H9 (cell line): Measurements from ENCODE around the gene LYPD6. TPM values are rescaled to one million over a fixed set of nuclear protein-coding genes. Genes with fewer than 3 reads are reported as not detected.

ENCODE experiments used
- DNase-seq: peaks from one replicate; pipeline ENCODE4 v3.0.0-alpha.2; 2017
- H2AFZ ChIP-seq: one replicate; pipeline ENCODE4 v1.6.1; 2013; ENCODE audit warnings: mild to moderate bottlenecking, low read length, control low read depth, moderate library complexity
- H2AK5ac ChIP-seq: 2 replicates; pipeline ENCODE4 v1.6.1; 2013; ENCODE audit warnings: low read length, control low read depth, mixed read lengths; ENCODE audit not compliant: insufficient read length
- H2BK120ac ChIP-seq: one replicate; pipeline ENCODE4 v1.6.1; 2013; ENCODE audit warnings: low read depth, mild to moderate bottlenecking, low read length, control low read depth, inconsistent platforms; ENCODE audit not compliant: poor library complexity, severe bottlenecking
- H2BK12ac ChIP-seq: 2 replicates; pipeline ENCODE4 v1.6.1; 2013; ENCODE audit warnings: low read length, control low read depth, mixed read lengths, low read depth; ENCODE audit not compliant: insufficient read length
- H2BK15ac ChIP-seq: 2 replicates; pipeline ENCODE4 v1.6.1; 2013; ENCODE audit warnings: low read depth, low read length, control low read depth
- H2BK20ac ChIP-seq: one replicate; pipeline ENCODE4 v1.6.1; 2013; ENCODE audit warnings: low read depth, mild to moderate bottlenecking, low read length, control low read depth, inconsistent platforms; ENCODE audit not compliant: poor library complexity, severe bottlenecking
- H2BK5ac ChIP-seq: 2 replicates; pipeline ENCODE4 v1.6.1; 2013; ENCODE audit warnings: low read length, control low read depth, mixed read lengths; ENCODE audit not compliant: insufficient read length
- H3K14ac ChIP-seq: 2 replicates; pipeline ENCODE4 v1.6.1; 2013; ENCODE audit warnings: low read length, control low read depth; ENCODE audit not compliant: insufficient read depth
- H3K18ac ChIP-seq: 2 replicates; pipeline ENCODE4 v1.6.1; 2013; ENCODE audit warnings: low read depth, mild to moderate bottlenecking, mixed read lengths, low read length, control low read depth; ENCODE audit not compliant: insufficient read length
- H3K23ac ChIP-seq: 2 replicates; pipeline ENCODE4 v1.6.1; 2013; ENCODE audit warnings: low read length, control low read depth, mixed read lengths, low read depth; ENCODE audit not compliant: insufficient read length
- H3K23me2 ChIP-seq: 2 replicates; pipeline ENCODE4 v1.6.1; 2013; ENCODE audit warnings: low read depth, mild to moderate bottlenecking, mixed read lengths, low read length, control low read depth; ENCODE audit not compliant: insufficient read length, poor library complexity, severe bottlenecking
- H3K27ac ChIP-seq: 2 replicates; pipeline ENCODE4 v1.5.1; 2013; ENCODE audit warnings: low read length, control low read depth, mixed read lengths, low read depth; ENCODE audit not compliant: insufficient read length
- H3K27me3 ChIP-seq: 2 replicates; pipeline ENCODE4 v1.6.1; 2013; ENCODE audit warnings: low read length, control low read depth, inconsistent platforms; ENCODE audit not compliant: insufficient read depth
- H3K4ac ChIP-seq: 2 replicates; pipeline ENCODE4 v1.6.1; 2013; ENCODE audit warnings: low read depth, mild to moderate bottlenecking, control low read depth, inconsistent platforms, low read length, moderate library complexity
- H3K4me1 ChIP-seq: 2 replicates; pipeline ENCODE4 v1.6.1; 2013; ENCODE audit warnings: low read length, control low read depth, inconsistent platforms; ENCODE audit not compliant: insufficient read depth
- H3K4me2 ChIP-seq: 2 replicates; pipeline ENCODE4 v1.6.1; 2013; ENCODE audit warnings: low read length, control low read depth, mixed read lengths; ENCODE audit not compliant: insufficient read length, insufficient read depth
- H3K56ac ChIP-seq: 2 replicates; pipeline ENCODE4 v1.6.1; 2013; ENCODE audit warnings: low read depth, mild to moderate bottlenecking, mixed read lengths, low read length, control low read depth; ENCODE audit not compliant: insufficient read length
- H3K79me1 ChIP-seq: 2 replicates; pipeline ENCODE4 v1.6.1; 2013; ENCODE audit warnings: low read depth, mild to moderate bottlenecking, moderate library complexity, low read length, control low read depth, inconsistent platforms; ENCODE audit not compliant: insufficient read depth, poor library complexity, severe bottlenecking
- H3K79me2 ChIP-seq: 2 replicates; pipeline ENCODE4 v1.6.1; 2013; ENCODE audit warnings: low read length, control low read depth, inconsistent platforms; ENCODE audit not compliant: insufficient read depth
- H3K9ac ChIP-seq: 2 replicates; pipeline ENCODE4 v1.6.1; 2013; ENCODE audit warnings: low read length, control low read depth, mixed read lengths; ENCODE audit not compliant: insufficient read length; ENCODE audit errors: extremely low read depth
- H3K9me3 ChIP-seq: one replicate; pipeline ENCODE4 v1.6.1; 2013; ENCODE audit warnings: low read depth, low read length, inconsistent platforms; ENCODE audit not compliant: control insufficient read depth
- H3T11ph ChIP-seq: one replicate; pipeline ENCODE4 v1.6.1; 2013; ENCODE audit warnings: mild to moderate bottlenecking, low read length, control low read depth, inconsistent platforms
- H4K20me1 ChIP-seq: one replicate; pipeline ENCODE4 v1.6.1; 2013; ENCODE audit not compliant: control insufficient read depth, insufficient read length, insufficient read depth
- H4K5ac ChIP-seq: 2 replicates; pipeline ENCODE4 v1.6.1; 2013; ENCODE audit warnings: low read depth, mild to moderate bottlenecking, mixed read lengths, low read length, control low read depth; ENCODE audit not compliant: insufficient read length
- H4K8ac ChIP-seq: replicated peaks from 2 replicates; pipeline ENCODE4 v1.6.1; 2013; ENCODE audit warnings: low read length, control low read depth, mixed read lengths, low read depth; ENCODE audit not compliant: insufficient read length
- H4K91ac ChIP-seq: 2 replicates; pipeline ENCODE4 v1.6.1; 2013; ENCODE audit warnings: low read depth, mild to moderate bottlenecking, moderate library complexity, mixed read lengths, low read length, control low read depth; ENCODE audit not compliant: insufficient read length
- H3K27ac Mint-ChIP-seq, 3 experiments: 2 replicates in 2 of 3; 3 replicates in 1 of 3; pipeline ENCODE4 v1.8.0; 2020 to 2021; ENCODE audit warnings: mixed read lengths in 3 of 3, mild to moderate bottlenecking in 1 of 3, moderate library complexity in 1 of 3
- H3K27me3 Mint-ChIP-seq: 2 replicates; pipeline ENCODE4 v1.8.0; 2021; ENCODE audit warnings: low read depth, mild to moderate bottlenecking, moderate library complexity, mixed read lengths
- H3K36me3 Mint-ChIP-seq, 3 experiments: 2 replicates in 2 of 3; 3 replicates in 1 of 3; pipeline ENCODE4 v1.8.0; 2020 to 2021; ENCODE audit warnings: low read depth in 3 of 3, mixed read lengths in 3 of 3; ENCODE audit not compliant: insufficient read depth in 1 of 3
- H3K4me1 Mint-ChIP-seq, 2 experiments: 2 replicates each; pipeline ENCODE4 v1.8.0; 2020; ENCODE audit warnings: mixed read lengths in 2 of 2
- H3K4me3 Mint-ChIP-seq, 2 experiments: 2 replicates in 1 of 2; 3 replicates in 1 of 2; pipeline ENCODE4 v1.8.0; 2020 to 2021; ENCODE audit warnings: mild to moderate bottlenecking in 2 of 2, mixed read lengths in 2 of 2, moderate library complexity in 1 of 2
- H3K9me3 Mint-ChIP-seq, 2 experiments: 2 replicates in 1 of 2; 3 replicates in 1 of 2; pipeline ENCODE4 v1.8.0; 2020; ENCODE audit warnings: mild to moderate bottlenecking in 2 of 2, mixed read lengths in 2 of 2, moderate library complexity in 1 of 2
- total RNA-seq: library from RNA; stranded (reverse); gene quantifications from 2 replicates; pipeline ENCODE4 v1.2.1, GENCODE V29; 2021
- TF ChIP-seq, protein P1 (sequence below): fragments of 200-600 bp; sonication (generic); conservative IDR thresholded peaks from 3 replicates; pipeline ENCODE4 v1.8.0; 2021; ENCODE audit warnings: antibody characterized with exemption, mild to moderate bottlenecking

Gene LYPD6
- total RNA-seq, 1 experiment from 2014 or later = 3.0 TPM

- no peak for DNase-seq
- H2BK12ac ChIP-seq = no peak overlapping the region
- H3K27me3 ChIP-seq = no peaks in the 10 kb centered on the region
- no peak overlapping the region for H3K27ac ChIP-seq
- H3K79me1 ChIP-seq = no peaks in the 10 kb centered on the region
- no peak overlapping the region for H2BK20ac ChIP-seq
- H3K4me2 ChIP-seq = no peak overlapping the region
- H4K8ac ChIP-seq = no peak overlapping the region
- no peak overlapping the region for H3K56ac ChIP-seq
- no peaks in the 10 kb centered on the region; the same call in 1 of the 2 replicates for H3K4me1 ChIP-seq
- Mint-ChIP-seq H3K4me3 (no peak overlapping the region), H3K36me3 (peaks cover 5 to 26% (median 12%) of the 10 kb centered on the region in 3 experiments; a peak in 6 of 7 replicates), H3K9me3 (peaks cover 23 to 24% of the 10 kb centered on the region in 2 experiments), H3K27me3 (no peaks in the 10 kb centered on the region), H3K27ac (no peak overlapping the region), H3K4me1 (no peaks in the 10 kb centered on the region)
- H3K18ac ChIP-seq = no peak overlapping the region
- no peak overlapping the region for H4K91ac ChIP-seq
- no peak overlapping the region for H2BK5ac ChIP-seq
- H3K23ac ChIP-seq = no peak overlapping the region
- H2AFZ ChIP-seq = no peak overlapping the region
- H3K14ac ChIP-seq = no peak overlapping the region
- H2AK5ac ChIP-seq = no peak overlapping the region
- no peak overlapping the region for H3T11ph ChIP-seq
- no peak overlapping the region for H3K4ac ChIP-seq
- H2BK120ac ChIP-seq = no peak overlapping the region
- H3K9me3 ChIP-seq = no peaks in the 10 kb centered on the region
- H3K23me2 ChIP-seq = no peaks in the 10 kb centered on the region
- TF ChIP-seq, protein P1, sequence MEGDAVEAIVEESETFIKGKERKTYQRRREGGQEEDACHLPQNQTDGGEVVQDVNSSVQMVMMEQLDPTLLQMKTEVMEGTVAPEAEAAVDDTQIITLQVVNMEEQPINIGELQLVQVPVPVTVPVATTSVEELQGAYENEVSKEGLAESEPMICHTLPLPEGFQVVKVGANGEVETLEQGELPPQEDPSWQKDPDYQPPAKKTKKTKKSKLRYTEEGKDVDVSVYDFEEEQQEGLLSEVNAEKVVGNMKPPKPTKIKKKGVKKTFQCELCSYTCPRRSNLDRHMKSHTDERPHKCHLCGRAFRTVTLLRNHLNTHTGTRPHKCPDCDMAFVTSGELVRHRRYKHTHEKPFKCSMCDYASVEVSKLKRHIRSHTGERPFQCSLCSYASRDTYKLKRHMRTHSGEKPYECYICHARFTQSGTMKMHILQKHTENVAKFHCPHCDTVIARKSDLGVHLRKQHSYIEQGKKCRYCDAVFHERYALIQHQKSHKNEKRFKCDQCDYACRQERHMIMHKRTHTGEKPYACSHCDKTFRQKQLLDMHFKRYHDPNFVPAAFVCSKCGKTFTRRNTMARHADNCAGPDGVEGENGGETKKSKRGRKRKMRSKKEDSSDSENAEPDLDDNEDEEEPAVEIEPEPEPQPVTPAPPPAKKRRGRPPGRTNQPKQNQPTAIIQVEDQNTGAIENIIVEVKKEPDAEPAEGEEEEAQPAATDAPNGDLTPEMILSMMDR = no peak
- no peak overlapping the region for H2BK15ac ChIP-seq
- H4K20me1 ChIP-seq = no peaks in the 10 kb centered on the region
- H4K5ac ChIP-seq = no peak overlapping the region
- H3K79me2 ChIP-seq = no peaks in the 10 kb centered on the region
- no peak overlapping the region for H3K9ac ChIP-seq
Observed at GRCh38 chr2:149458502-149458901, 128.1 kb downstream of the LYPD6 start.
